GM18873 (cell line): ENCODE data around the gene LENG8.
"Not testable (repeated sequence)": the region's sequence is repeated elsewhere in the genome, so short reads cannot be mapped to it uniquely, and the experiment has no call there.

Experiments used
- ATAC-seq: cut with Tn5 transposase; IDR thresholded peaks from one replicate; pipeline ENCODE4 v1.9.1; 2021; ENCODE audit warnings: mild to moderate bottlenecking, moderate library complexity, moderate number of reproducible peaks; ENCODE audit not compliant: unreplicated experiment, low FRiP score

Gene LENG8

DNA sequence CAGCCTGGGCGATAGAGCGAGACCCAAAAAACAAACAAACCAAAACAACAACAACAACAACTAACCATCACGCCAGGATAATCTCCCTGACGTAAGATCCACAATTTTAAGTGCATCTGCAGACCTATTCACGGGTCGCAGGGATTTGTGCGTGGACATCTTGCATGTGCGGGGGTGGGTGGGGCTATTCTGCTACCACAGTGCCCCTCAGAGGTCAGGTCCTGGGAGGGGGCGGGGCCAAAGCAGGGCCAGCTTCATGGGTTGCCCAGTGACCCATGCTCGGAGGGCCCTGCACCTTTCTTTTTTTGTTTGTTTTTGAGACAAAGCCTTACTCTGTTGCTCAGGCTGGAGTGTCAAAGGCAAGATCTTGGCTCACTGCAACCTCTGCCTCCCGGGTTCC lies 26.7 kb downstream of the LENG8 start:
- no peak for ATAC-seq

DNA sequence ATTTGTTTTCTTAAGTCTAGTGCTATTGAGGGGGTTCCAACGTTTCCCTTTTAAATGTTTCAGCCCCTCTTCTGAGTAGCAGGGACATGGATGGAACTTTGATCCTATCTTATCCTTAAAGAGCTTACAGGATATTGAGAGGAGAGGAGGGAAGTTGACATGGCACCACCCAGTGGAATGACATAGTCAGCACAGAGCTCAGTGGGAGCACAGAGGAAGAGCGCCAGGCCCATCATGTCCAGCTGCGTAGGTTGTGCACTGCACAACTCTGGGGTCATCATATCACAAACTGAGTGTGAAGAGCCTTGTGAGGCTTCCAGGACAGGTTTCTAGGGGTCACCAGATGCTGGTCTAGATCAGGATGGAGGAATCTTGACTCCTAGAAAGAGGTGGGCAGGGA lies 28.7 kb downstream of the LENG8 start:
- no peak for ATAC-seq

DNA sequence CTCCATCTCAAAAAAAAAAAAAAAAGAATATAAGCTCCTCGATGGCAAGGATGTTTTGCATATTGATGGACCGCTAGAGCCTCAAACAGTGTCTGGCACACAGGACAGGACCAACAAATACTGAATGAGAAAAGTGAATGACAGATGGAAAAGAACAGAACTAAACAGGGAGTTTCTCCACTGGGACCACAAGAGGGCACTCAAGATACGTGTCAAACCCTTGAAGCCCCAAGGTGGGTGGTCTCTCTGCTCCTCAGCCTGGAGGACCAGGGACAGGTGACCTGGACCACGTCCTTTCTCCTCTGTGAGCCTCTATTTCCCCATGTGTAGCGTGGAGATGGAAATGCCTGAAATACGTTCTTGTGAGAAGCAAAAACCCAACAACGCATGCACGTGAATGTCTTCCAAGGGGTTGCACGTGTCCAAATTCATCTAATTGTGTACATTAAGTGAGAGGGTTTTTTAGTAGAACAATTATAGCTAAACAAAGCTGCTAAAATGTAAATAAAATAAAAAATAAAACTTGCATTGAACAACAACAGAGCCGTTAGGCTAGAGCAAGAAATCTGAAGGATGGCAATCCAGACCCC lies 29.8 kb downstream of the LENG8 start:
- no peak for ATAC-seq

DNA sequence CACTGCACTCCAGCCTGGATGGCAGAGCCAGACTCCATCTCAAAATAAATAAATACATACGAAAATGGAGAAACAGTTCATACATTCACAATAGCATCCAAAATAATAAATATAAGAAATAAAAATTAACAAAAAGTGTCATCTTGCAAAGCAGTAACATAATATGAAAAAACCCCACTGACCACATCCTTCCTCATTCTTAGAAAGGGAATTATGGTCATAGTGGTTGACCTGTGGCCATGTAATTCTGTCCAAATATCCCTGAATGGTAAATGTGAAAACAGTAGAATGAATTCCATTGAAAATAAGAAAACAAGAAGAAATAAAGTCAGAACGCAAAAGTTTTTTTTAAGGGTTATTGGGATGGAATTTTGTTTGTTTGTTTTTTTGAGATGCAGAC lies 31.1 kb downstream of the LENG8 start:
- no peak for ATAC-seq

DNA sequence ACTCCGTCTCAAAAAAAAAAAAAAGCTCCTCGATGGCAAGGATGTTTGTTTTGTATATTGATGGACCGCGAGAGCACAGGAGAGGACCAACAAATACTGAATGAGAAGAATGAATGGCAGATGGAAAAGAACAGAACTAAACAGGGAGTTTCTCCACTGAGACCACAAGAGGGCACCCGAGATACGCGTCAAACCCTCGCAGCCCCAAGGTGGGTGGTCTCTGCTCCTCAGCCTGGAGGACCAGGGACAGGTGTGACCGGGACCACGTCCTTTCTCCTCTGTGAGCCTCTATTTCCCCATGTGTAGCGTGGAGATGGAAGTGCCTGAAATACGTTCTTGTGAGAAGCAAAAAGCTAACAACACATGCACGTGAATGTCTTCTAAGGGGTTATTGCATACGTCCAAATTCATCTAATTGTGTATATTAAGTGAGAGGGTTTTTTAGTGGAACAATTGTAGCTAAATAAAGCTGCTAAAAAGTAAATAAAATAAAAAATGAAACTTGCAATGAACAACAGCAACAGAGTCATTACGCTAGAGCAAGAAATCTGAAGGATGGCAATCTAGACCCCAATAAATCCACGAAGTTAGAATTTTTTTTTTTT lies 32.4 kb downstream of the LENG8 start:
- no peak for ATAC-seq

DNA sequence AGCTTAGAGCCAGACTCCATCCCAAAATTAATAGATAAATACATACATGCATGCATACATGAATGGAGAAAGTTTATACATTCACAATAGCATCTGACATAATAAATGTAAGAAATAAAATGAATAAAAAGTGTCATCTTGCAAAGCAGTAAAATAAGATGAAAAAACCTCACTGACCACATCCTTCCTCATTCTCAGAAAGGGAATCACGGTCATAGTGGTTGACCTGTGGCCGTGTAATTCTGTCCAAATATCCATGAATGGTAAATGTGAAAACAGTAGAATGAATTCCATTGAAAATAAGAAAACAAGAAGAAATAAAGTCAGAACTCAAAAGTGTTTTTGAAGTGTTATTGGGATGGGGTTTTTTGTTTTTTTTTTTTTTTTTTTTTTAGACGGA lies 33.9 kb downstream of the LENG8 start:
- ATAC-seq = no peak

DNA sequence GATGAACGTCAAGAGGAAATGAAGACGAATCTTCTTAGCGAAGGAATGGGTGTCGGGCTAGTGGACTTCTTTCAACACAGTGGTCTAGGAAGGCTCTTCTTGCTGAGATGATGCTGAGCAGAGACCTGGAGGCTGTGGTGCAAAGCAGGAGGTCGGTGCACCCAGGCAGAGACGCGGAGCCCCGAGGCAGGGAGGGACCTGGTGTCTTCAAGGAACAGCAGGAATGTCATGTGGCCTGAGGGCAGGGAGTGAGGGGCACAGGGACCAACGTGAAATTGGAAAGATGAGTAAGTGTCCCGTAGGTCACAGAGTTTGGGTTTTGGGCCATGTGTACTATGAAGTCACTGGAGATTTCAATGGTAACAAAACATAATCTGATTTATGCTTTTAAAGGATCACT lies 35.5 kb downstream of the LENG8 start:
- no peak for ATAC-seq

DNA sequence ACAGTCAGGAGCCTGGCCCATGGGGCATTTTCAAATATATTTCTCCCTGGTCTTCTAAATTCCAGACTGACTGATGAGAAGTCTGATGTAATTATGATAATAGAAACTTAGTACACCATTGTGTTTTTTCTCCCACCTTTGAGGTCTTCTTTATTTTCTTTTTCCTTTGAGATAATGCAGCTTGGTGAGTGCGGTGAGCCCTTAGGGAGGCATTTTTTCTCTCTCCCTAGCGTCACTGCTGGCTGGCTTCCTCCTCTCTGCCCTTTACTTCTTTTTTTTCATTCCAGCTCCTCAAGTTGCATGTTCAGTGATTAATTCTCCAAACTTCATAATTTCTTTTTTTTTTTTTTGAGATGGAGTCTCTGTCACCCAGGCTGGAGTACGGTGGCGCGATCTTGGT lies 36.9 kb downstream of the LENG8 start:
- no peak for ATAC-seq

DNA sequence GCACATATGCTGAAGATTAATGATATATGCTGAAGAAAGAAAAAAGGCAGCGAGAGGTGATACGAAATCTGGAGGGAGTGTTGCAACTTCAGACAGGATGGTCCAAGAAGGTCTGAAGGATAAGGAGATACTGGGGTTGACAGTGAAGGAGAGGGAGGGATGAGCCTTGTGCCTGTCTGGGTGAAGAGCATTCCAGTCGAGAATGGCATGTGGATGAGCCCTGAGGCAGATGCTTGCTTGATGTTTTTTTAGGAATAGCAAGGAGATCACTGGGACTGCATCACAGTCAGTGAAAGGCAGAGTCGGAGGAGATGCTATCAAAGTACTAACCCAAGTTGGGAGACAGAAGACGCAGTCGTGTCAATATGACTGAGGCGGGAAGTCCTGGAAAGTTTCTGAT lies 40.3 kb downstream of the LENG8 start:
- no peak for ATAC-seq

DNA sequence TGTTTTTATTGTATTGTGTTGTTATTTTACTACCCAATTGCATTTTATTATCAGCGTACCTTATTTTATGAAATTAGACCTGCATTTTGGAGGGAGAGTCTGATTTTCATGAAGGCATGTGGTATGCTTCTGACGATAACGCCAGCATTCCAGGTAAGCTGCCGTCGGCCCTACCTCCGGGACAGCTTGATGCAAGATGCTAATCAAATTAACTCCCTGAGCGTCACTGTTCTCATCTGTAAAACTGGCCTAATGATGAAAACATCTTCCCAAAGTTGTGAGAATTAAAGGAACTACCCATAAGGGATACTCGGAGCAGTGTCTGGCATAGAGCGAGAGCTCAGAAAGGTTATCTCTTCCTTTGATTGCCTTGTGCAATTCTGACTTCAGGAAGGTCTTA lies 40.8 kb downstream of the LENG8 start:
- no peak for ATAC-seq

DNA sequence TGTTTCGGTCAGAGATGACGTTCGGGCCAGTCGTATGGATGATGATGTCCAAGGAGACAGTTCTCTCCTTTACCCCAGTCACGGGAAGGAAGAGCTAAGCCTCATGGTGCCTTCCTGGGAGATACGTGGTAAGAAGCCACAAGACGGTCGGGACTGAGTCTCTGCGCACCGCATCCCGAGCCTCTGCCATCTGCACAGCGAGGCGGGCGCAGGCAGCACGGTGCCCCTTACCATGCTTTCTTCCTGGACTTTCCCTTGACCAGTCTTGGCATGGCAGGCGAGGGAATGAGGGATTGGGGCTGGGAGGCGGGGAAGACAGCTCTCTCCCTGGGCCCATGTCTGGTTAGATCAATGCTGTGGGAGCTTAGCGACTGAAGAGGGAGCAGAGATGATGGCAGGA lies 43.6 kb downstream of the LENG8 start:
- no peak for ATAC-seq

DNA sequence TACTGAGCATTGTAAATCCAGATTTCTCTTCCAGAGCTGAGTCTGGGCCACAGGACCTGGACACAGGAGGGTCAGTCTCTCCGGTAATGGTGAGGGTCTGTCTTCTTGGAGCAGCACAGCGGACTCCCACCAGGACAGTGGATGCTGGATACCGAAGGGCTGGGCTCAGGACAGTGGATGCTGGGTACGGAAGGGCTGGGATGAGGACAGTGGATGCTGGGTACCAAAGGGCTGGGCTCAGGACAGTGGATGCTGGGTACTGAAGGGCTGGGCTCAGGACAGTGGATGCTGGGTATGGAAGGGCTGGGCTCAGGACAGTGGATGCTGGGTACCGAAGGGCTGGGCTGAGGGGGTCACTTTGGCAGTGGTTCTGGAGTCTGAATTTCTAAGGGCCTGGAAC lies 44.1 kb downstream of the LENG8 start:
- not testable (repeated sequence) for ATAC-seq

DNA sequence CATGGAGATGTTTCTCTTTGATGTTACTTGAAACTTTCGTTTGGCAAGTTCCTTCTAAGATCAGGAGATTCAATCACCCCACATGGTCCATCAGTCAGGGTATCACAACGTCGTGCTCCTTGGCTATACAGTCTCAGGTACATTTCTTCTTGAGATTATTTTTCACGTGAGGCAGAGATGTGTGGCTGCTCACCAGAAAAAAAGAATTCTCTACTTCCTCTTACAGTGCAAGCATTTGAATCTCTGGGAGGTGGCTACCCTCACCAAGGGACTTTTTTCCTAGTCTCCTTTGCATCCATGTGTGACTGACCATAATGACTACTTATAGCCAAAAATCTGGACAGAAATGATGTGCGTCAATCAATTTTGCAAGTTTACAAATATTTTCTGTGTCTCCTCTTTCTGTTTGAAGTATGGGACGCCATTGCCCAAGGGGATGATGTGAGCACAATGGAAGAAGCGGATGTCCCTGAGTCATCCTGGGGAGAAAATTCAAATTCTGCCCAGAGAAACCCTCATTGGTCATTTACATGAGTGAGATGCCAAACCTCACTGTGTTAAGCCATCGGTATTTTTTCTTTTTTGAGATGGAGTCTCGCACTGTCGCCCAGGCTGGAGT lies 45.1 kb downstream of the LENG8 start:
- ATAC-seq = no peak

DNA sequence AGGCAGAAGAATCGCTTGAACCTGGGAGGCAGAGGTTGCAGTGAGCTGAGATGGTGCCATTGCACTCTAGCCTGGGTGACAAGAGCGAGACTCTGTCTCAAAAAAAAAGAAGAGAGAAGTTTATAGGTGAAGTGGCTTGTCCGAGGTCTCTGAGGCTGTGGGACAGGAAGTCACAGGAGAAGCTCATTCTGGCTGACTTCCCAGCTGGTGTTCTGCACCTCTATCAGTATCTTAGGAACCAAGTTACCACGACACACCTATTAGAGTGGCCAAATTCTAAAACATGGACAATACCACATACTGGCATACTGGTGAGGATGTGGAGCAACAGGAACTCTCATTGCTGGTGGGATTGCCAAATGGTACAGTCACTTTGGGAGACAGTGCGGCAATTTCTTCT lies 46.3 kb downstream of the LENG8 start:
- ATAC-seq = not testable (repeated sequence)

DNA sequence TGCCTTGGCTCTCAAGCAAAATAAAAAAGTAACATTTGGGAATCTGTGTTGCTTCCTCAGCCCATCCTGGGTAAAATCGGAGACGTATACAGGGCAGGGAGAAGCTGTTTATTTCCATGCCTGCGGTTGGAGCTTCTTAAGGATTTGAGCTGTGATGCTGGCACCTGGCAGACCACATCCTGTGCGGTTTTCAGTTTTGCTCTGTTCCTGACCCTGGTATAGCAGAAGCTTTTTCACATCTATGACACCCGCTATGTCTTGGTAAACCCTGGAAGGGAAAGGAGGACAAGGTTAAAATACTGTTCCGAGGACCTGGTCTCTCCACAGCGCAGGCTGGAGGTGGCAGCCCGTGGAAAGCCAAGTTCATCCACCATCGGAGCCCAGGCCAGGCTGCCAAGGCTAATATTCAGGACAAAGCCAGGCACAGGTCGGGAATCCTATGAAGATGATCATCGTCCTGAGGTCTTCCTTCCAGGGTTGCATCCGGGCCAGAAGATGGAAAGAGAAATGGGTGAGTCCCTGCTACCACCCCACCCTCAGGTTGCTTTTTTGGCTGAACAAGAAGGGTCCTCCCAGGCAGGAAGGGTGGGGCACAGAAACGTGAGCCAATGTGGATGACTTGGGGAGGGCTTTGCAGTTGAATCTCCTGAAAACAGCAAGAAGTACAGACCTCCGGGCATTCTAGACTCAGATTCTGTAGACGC lies 48.9 kb downstream of the LENG8 start:
- not testable (repeated sequence) for ATAC-seq

DNA sequence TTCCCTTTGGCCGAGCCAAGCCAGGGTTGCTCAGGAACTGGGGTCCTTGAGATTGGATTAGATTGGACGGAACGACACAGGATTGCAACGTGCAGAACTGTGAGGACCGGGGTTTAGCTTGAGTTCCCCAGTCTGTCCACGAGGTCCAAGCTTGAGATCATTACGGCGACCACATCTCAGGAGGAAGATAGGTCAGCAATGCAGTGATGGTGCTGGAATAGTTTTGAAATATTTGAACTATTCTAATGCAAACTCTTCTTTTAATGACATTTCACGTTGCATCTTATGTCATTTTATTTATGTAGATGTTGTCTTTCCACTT lies 49.4 kb downstream of the LENG8 start:
- not testable (repeated sequence) for ATAC-seq

DNA sequence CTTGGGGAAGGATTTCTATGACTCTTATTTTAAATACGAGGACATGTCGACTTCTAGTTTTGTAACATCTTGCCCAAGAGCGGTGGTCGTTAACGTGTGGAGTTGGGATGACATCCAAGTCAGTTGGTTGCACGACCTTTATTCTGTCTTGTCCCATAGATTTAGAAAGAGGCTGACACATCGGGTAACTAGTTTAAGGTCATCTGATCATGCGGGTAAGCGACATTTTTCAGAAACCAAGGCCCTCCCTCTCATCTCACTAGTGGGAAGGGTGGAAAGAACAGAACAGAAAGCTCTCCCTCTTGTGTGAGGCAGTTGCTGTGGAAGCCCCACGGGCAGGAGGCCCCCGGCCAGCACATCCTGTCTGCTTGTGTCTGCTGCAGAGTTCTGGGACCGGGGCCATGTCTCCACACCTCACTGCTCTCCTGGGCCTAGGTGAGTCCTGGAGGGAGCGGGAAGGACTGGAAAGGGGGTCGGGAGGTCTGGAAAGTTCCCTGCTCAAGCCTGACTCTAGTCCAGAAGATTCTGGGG lies 53.6 kb downstream of the LENG8 start, which contains the start of gene LAIR2:
LAIR2 (plus strand) TSS at position 314 of the 531 bp plus-strand sequence; CDS start at position 402, 88 bp downstream.
- no peak for ATAC-seq

DNA sequence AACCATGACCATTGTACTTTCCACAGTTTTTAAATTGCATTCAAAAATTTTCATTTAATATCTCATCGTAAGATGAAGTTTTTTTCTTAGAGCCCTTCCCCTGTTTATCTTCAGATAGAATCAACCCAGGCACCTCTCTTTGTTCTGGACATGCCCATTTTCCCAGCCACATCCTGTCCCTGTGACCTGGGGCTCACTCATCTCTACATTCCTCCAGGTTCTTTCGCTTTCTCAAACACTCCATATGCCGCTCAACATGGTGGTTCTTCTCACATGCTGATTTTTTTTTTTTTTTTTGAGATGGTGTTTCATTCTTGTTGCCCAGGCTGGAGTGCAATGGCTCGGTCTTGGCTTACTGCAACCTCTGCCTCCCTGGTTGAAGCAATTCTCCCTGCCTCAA lies 56.5 kb downstream of the LENG8 start:
- not testable (repeated sequence) for ATAC-seq

DNA sequence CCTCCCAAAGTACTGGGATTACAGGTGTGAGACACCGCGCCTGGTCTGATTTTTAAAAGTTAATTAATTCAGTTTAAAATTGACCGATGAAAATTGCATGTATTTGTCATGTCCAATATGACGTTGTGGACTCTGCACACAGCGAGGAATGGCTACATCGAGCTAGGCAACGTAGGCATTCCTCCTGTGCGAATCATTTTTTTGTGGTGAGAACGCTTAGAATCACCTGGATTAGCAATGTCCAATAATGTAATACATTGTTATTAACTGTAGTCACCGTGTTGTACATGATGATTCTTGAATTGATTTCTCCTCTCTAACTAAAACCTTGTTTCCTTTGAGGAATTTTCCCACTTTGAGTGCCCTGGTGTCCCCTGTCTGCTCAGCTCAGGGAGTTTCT lies 57.1 kb downstream of the LENG8 start:
- ATAC-seq = no peak

DNA sequence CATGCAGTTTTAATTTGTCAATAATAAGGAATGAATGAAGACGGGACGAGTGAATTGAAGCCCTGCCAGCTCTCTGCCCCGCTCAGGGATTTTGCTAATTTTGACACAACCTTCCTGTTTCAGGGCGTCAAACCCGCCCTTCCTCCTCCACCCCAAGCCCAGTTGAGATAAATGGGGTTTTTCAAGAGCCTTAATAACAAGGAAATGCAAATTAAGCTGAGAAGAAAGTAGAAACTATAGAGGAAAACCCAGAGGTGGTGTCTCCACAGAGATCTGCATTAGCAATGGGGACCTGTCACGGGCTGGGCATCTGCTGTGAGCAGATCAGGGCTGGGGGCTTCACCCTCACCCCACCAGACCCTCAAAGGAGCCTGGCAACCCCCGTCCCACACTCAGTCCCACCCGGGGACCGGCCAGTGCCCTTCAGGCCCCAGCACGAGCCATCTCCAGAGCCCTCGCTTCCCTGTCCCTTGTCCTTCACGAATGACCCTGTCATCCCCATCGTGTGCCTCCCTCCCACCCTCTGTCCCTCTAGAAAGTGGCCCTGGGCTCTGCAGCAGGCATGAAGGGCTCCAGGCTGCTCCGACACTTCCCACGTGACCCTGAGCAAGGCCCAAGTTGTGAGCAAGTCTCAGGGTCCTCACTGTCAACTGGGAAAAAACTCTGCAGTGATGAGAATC lies 58.2 kb downstream of the LENG8 start:
- ATAC-seq = not testable (repeated sequence)

DNA sequence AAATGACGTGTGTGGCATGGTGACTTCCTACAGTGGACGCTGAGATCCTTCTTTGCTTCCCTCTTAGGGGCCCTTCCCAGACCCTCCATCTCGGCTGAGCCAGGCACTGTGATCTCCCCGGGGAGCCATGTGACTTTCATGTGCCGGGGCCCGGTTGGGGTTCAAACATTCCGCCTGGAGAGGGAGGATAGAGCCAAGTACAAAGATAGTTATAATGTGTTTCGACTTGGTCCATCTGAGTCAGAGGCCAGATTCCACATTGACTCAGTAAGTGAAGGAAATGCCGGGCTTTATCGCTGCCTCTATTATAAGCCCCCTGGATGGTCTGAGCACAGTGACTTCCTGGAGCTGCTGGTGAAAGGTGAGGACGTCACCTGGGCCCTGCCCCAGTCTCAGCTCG lies 58.8 kb downstream of the LENG8 start:
- no peak for ATAC-seq
